Measurements from ENCODE around the gene LLCFC1.
A peak's percentile ranks its signal among the peaks of the same experiment; 100 is the strongest.

The LLCFC1 gene

GRCh38 chr7:142904128-142904527, 35.2 kb upstream of the LLCFC1 start:
- no peak for DNase-seq

DNA sequence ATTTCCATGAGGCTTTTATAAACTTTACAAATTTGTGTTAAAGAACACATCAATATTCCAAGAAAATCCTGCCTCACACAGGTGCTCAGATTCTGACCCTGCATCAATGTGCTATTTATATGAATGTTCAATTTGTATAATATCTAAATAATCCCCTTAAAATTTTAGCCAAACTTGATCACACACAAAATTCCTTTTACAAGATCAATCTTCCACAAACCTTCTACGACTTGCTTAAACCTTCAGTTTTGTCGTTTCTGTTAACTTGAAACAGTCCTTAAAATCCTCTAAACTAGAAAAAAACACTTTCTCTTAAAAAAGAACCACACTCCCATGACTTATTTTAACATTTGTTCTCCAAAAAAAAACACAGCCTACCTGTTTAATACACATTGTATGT, 33.5 kb upstream of the LLCFC1 start:
- Mint-ChIP-seq H3K9me3 (peaks cover 4% of the 10 kb centered on the region), H3K36me3 (ENCODE audit: low read depth) (no peaks in the 10 kb centered on the region), H3K27ac (no peak overlapping the region), H3K27me3 (peaks cover 12% of the 10 kb centered on the region), H3K4me1 (no peaks in the 10 kb centered on the region), H3K4me3 (no peak overlapping the region)
- ATAC-seq (no peak), DNase-seq (no peak)

More at GRCh38 chr7:142904128-142904527, 35.2 kb upstream of the LLCFC1 start:
- Mint-ChIP-seq H3K27me3 (peaks cover 12% of the 10 kb centered on the region), H3K27ac (no peak overlapping the region), H3K4me1 (no peaks in the 10 kb centered on the region), H3K36me3 (ENCODE audit: low read depth) (no peaks in the 10 kb centered on the region), H3K4me3 (no peak overlapping the region), H3K9me3 (peaks cover 4% of the 10 kb centered on the region)
- no peak for ATAC-seq

DNA sequence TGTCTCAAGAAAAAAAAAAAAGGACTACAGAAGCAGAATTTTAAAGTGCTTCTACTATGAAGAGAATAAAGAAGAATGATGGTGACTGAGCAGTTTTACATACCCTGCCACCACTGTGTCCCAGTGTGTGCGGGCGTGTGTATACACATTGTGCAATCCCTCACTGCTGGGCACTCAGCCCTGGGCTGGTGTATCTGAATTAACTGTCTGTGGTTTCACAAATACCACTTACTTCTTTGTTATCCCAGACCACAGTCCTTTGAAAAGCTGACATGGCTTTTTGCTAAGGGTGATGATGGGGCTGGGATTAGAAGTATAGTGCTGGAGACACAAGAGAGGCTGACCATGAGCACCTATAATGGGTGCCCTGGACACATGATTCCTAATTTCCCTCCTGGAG, 32.6 kb upstream of the LLCFC1 start:
- H3K27me3 Mint-ChIP-seq = peaks cover 18% of the 10 kb centered on the region
- ATAC-seq (no peak), DNase-seq (no peak)
- H3K4me1 Mint-ChIP-seq = no peaks in the 10 kb centered on the region
- H3K27ac Mint-ChIP-seq = no peak overlapping the region
- H3K4me3 Mint-ChIP-seq = no peak overlapping the region
- H3K9me3 Mint-ChIP-seq = peaks cover 4% of the 10 kb centered on the region
- H3K36me3 Mint-ChIP-seq (ENCODE audit: low read depth) = no peaks in the 10 kb centered on the region

DNA sequence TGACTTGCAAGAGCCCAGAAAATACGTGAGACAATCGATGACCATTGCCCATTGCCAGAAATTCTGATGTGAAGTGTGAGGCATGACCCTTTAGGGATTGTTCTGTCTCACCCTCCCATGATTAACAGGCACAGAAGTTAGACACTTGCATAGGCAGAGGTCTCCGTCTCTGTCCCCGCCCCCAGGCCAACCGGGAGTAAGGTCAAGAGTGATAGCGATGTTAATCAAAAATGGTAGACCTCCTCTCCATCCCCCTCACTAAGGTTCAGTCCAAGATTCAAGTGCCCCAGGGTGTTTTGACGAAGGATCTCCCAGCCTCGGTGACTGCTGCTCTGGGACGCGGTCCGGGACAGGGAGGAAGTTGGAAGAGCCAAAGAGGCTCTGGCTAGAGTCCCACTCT, 31.0 kb upstream of the LLCFC1 start:
- Mint-ChIP-seq H3K27ac (no peak overlapping the region), H3K4me1 (no peaks in the 10 kb centered on the region), H3K4me3 (no peak overlapping the region), H3K9me3 (no peaks in the 10 kb centered on the region), H3K36me3 (ENCODE audit: low read depth) (no peaks in the 10 kb centered on the region), H3K27me3 (peaks cover 21% of the 10 kb centered on the region)
- ATAC-seq (no peak), DNase-seq (no peak)

DNA sequence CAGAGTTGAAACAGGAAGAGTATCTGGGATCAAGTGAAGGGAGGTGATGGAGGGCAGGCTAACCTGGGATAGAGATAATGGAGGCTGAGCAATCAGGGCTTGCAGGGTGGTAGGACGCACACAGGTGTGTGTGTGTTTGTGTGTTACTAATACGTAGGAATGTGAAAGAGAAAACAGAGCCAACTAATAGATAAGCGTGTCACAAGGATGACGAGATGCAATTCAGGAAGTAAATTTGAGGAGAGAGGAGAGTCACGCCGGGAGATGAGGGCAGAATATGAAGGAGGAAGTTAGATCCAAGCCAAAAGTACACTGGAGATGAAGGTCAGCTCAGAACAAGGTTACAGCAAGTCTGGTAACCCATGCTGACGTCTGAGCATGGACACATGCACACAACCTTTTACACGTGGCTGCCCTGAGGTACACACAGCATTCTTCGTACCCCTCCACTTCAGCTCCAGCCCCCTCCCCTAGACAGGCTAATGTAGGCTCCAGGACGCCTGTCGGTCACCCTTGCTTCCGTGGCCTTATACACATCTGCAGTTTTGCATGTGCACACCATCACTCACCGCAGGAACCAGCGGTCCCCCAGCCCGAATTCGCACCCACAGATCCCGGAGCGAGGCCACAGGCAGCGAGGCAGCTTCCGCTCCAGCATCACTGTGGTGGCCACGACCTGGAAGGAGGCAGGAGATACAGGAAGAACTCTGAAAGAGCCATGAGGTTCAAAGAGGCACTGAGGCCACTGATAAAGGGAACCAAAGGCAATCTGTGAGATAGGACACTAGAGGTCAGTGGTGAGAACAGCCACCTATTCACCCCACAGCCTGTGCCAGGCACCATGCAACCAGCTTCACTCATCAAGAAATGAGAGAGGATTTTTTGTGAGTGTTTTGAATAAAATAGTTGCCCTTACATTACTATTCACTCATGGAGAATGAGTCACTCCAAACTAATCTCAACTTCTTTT, 30.1 kb upstream of the LLCFC1 start:
- H3K4me1 Mint-ChIP-seq = no peaks in the 10 kb centered on the region
- H3K27ac Mint-ChIP-seq = no peak overlapping the region
- peaks cover 23% of the 10 kb centered on the region for H3K27me3 Mint-ChIP-seq
- H3K36me3 Mint-ChIP-seq (ENCODE audit: low read depth) = no peaks in the 10 kb centered on the region
- no peak overlapping the region for H3K4me3 Mint-ChIP-seq
- H3K9me3 Mint-ChIP-seq = no peaks in the 10 kb centered on the region
- ATAC-seq (peak; percentile 43), DNase-seq (no peak)

DNA sequence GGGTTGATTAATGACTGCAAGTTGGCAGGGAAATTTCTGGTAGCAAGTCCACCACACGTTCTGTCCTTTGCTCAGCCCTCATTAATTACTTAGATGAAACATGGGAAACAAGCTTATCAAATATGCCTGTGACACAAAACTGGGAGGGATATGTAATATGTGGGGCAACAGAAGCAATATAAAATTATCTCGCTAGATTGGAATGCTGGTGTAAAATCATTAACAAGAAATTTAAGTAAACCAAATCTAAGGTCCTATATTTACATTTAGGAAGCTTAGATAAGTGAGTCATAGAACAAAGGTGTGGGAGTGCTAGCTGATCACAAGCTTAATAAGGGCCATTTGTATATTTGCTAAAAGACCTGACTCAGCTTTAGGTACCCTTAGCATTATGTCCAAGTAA, 29.3 kb upstream of the LLCFC1 start:
- Mint-ChIP-seq H3K36me3 (ENCODE audit: low read depth) (no peaks in the 10 kb centered on the region), H3K9me3 (no peaks in the 10 kb centered on the region), H3K27ac (no peak overlapping the region), H3K27me3 (peaks cover 23% of the 10 kb centered on the region), H3K4me1 (no peaks in the 10 kb centered on the region), H3K4me3 (no peak overlapping the region)
- no peak for ATAC-seq
- DNase-seq = no peak

DNA sequence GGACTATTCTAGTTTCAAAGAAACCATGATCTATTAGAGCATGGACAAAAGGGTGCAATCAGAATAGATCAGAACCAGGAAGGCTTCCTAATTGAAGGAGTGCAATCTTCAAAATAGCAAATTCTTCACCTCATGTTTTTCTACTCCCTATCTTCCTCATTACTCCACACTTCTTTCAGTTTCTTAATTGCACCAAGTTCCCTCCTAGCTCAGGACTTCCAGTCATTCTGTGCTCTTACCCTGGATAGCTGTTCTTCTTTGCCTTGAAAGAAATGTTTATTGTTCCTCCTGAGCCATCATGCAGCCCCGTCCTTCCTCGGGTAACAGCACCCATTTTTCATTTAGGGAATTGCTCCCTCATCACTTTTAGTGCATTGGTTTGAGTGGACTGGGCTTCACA, 28.8 kb upstream of the LLCFC1 start:
- Mint-ChIP-seq H3K4me3 (no peak overlapping the region), H3K27me3 (peaks cover 23% of the 10 kb centered on the region), H3K4me1 (no peaks in the 10 kb centered on the region), H3K36me3 (ENCODE audit: low read depth) (no peaks in the 10 kb centered on the region), H3K27ac (no peak overlapping the region), H3K9me3 (no peaks in the 10 kb centered on the region)
- ATAC-seq = no peak
- DNase-seq = no peak

DNA sequence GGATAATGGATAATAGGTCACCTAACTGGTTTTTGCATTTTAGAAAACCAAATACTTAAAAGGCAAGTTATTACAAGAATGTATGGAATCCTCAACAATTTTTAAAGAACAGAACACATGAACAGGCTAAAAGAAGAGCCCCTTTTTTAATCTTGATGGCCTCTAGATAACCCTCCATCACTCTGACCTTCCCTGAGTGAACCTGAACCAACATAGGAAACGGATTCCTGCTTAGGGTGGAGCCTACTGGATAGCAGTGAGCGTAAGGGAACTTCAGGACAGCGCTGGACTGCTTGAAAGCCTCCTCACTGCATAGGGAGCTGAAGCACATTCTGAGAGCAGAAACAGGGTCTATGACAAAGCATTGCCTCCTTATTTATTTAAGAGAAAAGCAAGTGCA, 26.2 kb upstream of the LLCFC1 start:
- peaks cover 20% of the 10 kb centered on the region for H3K27me3 Mint-ChIP-seq
- H3K9me3 Mint-ChIP-seq = no peaks in the 10 kb centered on the region
- no peaks in the 10 kb centered on the region for H3K4me1 Mint-ChIP-seq
- ATAC-seq (no peak), DNase-seq (no peak)
- H3K36me3 Mint-ChIP-seq (ENCODE audit: low read depth) = no peaks in the 10 kb centered on the region
- H3K4me3 Mint-ChIP-seq = no peak overlapping the region
- no peak overlapping the region for H3K27ac Mint-ChIP-seq

- H3K9me3 Mint-ChIP-seq = no peaks in the 10 kb centered on the region
- no peak for ATAC-seq
- H3K4me3 Mint-ChIP-seq = no peak overlapping the region
- no peak for DNase-seq
- H3K27ac Mint-ChIP-seq = no peak overlapping the region
- no peaks in the 10 kb centered on the region for H3K36me3 Mint-ChIP-seq (ENCODE audit: low read depth)
- H3K4me1 Mint-ChIP-seq = no peaks in the 10 kb centered on the region
- peaks cover 18% of the 10 kb centered on the region for H3K27me3 Mint-ChIP-seq
Observed at GRCh38 chr7:142913566-142913965, 25.7 kb upstream of the LLCFC1 start.

GRCh38 chr7:142914121-142914520, 25.2 kb upstream of the LLCFC1 start:
- H3K4me1 Mint-ChIP-seq = no peaks in the 10 kb centered on the region
- H3K27me3 Mint-ChIP-seq = peaks cover 15% of the 10 kb centered on the region
- no peak for ATAC-seq
- no peak for DNase-seq
- no peaks in the 10 kb centered on the region for H3K9me3 Mint-ChIP-seq
- no peaks in the 10 kb centered on the region for H3K36me3 Mint-ChIP-seq (ENCODE audit: low read depth)
- no peak overlapping the region for H3K4me3 Mint-ChIP-seq
- no peak overlapping the region for H3K27ac Mint-ChIP-seq

DNA sequence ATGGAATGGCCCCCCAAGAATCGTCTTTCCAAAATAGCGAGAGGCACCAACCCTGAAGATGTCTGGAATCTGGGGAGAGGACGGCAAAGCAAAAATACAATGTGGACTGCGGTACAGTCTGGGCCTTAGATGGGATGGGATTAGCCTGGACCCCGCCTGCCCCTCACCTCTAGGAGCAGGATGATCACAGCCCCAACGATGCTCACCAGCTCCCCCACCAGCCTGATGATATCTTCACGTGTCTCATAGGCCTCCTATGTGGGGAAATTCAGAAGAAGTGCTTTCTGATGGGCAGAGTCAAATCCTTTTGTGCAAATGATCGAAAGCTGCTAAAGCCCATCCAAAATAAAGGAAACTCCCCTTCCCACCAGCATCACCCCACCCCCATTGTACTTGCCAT, 24.0 kb upstream of the LLCFC1 start:
- no peak overlapping the region for H3K4me3 Mint-ChIP-seq
- no peak for DNase-seq
- peaks cover 16% of the 10 kb centered on the region for H3K27me3 Mint-ChIP-seq
- no peak overlapping the region for H3K27ac Mint-ChIP-seq
- no peaks in the 10 kb centered on the region for H3K9me3 Mint-ChIP-seq
- H3K36me3 Mint-ChIP-seq (ENCODE audit: low read depth) = no peaks in the 10 kb centered on the region
- H3K4me1 Mint-ChIP-seq = no peaks in the 10 kb centered on the region
- ATAC-seq = no peak

GRCh38 chr7:142916508-142916907, 22.8 kb upstream of the LLCFC1 start:
- ATAC-seq (no peak), DNase-seq (no peak)
- Mint-ChIP-seq H3K4me3 (no peak overlapping the region), H3K27me3 (peaks cover 12% of the 10 kb centered on the region), H3K27ac (no peak overlapping the region), H3K4me1 (no peaks in the 10 kb centered on the region), H3K36me3 (ENCODE audit: low read depth) (no peaks in the 10 kb centered on the region), H3K9me3 (no peaks in the 10 kb centered on the region)

DNA sequence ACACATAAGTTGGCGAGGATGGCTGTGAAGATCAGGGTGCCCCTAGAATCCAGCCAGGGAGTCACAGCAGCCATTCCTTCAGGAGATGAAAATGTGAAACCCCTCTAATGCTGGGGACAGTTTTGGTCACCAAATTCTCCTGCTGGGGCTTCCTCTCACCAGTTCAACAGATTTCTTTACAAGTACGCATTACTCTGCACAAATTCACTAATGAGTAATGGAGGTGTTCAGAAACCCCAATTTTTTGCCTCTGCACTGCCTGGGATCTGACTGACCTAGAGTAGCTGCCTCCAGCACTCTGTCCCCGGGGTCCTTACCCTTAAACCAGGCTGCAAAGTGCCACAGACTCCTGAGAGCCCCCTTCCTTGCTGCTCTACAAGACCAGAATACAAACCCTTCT, 21.8 kb upstream of the LLCFC1 start:
- H3K27ac Mint-ChIP-seq = no peak overlapping the region
- ATAC-seq = no peak
- DNase-seq = no peak
- no peaks in the 10 kb centered on the region for H3K36me3 Mint-ChIP-seq (ENCODE audit: low read depth)
- no peaks in the 10 kb centered on the region for H3K4me1 Mint-ChIP-seq
- no peak overlapping the region for H3K4me3 Mint-ChIP-seq
- peaks cover 8% of the 10 kb centered on the region for H3K27me3 Mint-ChIP-seq
- H3K9me3 Mint-ChIP-seq = no peaks in the 10 kb centered on the region

- Mint-ChIP-seq H3K4me1 (no peaks in the 10 kb centered on the region), H3K4me3 (no peak overlapping the region), H3K27ac (no peak overlapping the region), H3K36me3 (ENCODE audit: low read depth) (no peaks in the 10 kb centered on the region), H3K9me3 (no peaks in the 10 kb centered on the region), H3K27me3 (peaks cover 7% of the 10 kb centered on the region)
- ATAC-seq = no peak
- DNase-seq = no peak
Observed at GRCh38 chr7:142918901-142919300, 20.4 kb upstream of the LLCFC1 start.

GRCh38 chr7:142919656-142920055, 19.6 kb upstream of the LLCFC1 start:
- Mint-ChIP-seq H3K27me3 (peaks cover 5% of the 10 kb centered on the region), H3K4me3 (no peak overlapping the region), H3K27ac (no peak overlapping the region), H3K4me1 (no peaks in the 10 kb centered on the region), H3K9me3 (no peaks in the 10 kb centered on the region), H3K36me3 (ENCODE audit: low read depth) (no peaks in the 10 kb centered on the region)
- ATAC-seq (no peak), DNase-seq (no peak)

Data from activated naive CD8-positive, alpha-beta T cell treated with anti-CD3 and anti-CD28 coated beads, Interleukin-2, amount 50 U/mL, for 24 hours (primary cell).